Activated B cell treated with CpG ODN at 0.5 μM for 24 hours (primary cell): ENCODE measurements around the gene SYT12. TPM values are rescaled to one million over a fixed set of nuclear protein-coding genes. Genes with fewer than 3 reads are reported as not detected.

ENCODE experiments used
- ATAC-seq: fragments of 200-7000 bp; cut with Tn5 transposase; one replicate; pipeline ENCODE4 v1.10.0; 2021; ENCODE audit warnings: low read depth, mild to moderate bottlenecking, moderate library complexity
- CTCF ChIA-PET: fragments of 350-600 bp; sonication (Branson Sonifier 250); formaldehyde crosslinking; loops from one replicate; lab custom pipeline; 2021; ENCODE audit warnings: antibody characterized with exemption; lab: Charles Lee
- POLR2A ChIA-PET: fragments of 350-600 bp; sonication (Branson Sonifier 250); formaldehyde crosslinking; loops from one replicate; lab custom pipeline; 2021; ENCODE audit warnings: antibody characterized with exemption; lab: Charles Lee
- DNase-seq: peaks from one replicate; pipeline ENCODE4 v3.0.0; 2022
- H3K27ac Mint-ChIP-seq: one replicate; pipeline ENCODE4 v1.8.0; 2020; ENCODE audit warnings: mixed read lengths
- H3K27me3 Mint-ChIP-seq: one replicate; pipeline ENCODE4 v1.8.0; 2021; ENCODE audit warnings: mixed read lengths
- H3K36me3 Mint-ChIP-seq: one replicate; pipeline ENCODE4 v1.8.0; 2021; ENCODE audit warnings: low read depth, mixed read lengths
- H3K4me1 Mint-ChIP-seq: one replicate; pipeline ENCODE4 v1.8.0; 2021; ENCODE audit warnings: mixed read lengths
- H3K4me3 Mint-ChIP-seq: one replicate; pipeline ENCODE4 v1.8.0; 2020; ENCODE audit warnings: mild to moderate bottlenecking, mixed read lengths
- H3K9me3 Mint-ChIP-seq: one replicate; pipeline ENCODE4 v1.8.0; 2020; ENCODE audit warnings: mixed read lengths
- CTCF ChIP-seq: fragments of 200-600 bp; IDR thresholded peaks from one replicate; pipeline ENCODE4 v1.8.0; 2022; ENCODE audit warnings: antibody characterized with exemption, mild to moderate bottlenecking
- intact Hi-C: fragments of 100-400 bp; cut with micrococcal nuclease; formaldehyde crosslinking; loops from one replicate; pipeline ENCODE4 v1.15.1; 2024
- total RNA-seq: library from RNA; stranded (reverse); gene quantifications from 2 replicates; pipeline ENCODE4 v1.2.3, GENCODE V29; 2022

The SYT12 gene
- total RNA-seq, 1 donor from 2014 or later = not detected

- DNase-seq (no peak), ATAC-seq (no peak)
- intact Hi-C loops = no loop called here
- CTCF ChIA-PET = no interaction called here
- POLR2A ChIA-PET = no interaction called here
- Mint-ChIP-seq H3K27ac (no peak overlapping the region), H3K4me1 (peaks cover 9% of the 10 kb centered on the region), H3K9me3 (no peaks in the 10 kb centered on the region), H3K27me3 (peaks cover 2% of the 10 kb centered on the region), H3K4me3 (no peak overlapping the region), H3K36me3 (no peaks in the 10 kb centered on the region)
- no peak for TF ChIP-seq CTCF
These were observed 37.2 kb downstream of the SYT12 start for GRCh38 chr11:67060111-67060522.

- POLR2A ChIA-PET = no interaction called here
- Mint-ChIP-seq H3K4me1 (no peaks in the 10 kb centered on the region), H3K9me3 (no peaks in the 10 kb centered on the region), H3K36me3 (no peaks in the 10 kb centered on the region), H3K27me3 (peaks cover 2% of the 10 kb centered on the region), H3K4me3 (no peak overlapping the region), H3K27ac (no peak overlapping the region)
- ATAC-seq (no peak), DNase-seq (no peak)
- intact Hi-C loops = no loop called here
- CTCF ChIA-PET = no interaction called here
- TF ChIP-seq CTCF = no peak
These were observed 39.8 kb downstream of the SYT12 start for GRCh38 chr11:67062526-67063373.

- intact Hi-C loops = no loop called here
- H3K4me3 Mint-ChIP-seq = no peak overlapping the region
- no peak overlapping the region for H3K27ac Mint-ChIP-seq
- POLR2A ChIA-PET = no interaction called here
- CTCF ChIA-PET = interaction anchor here (1.2 kb wide), 1 partner anchor 16 kb away, joined by 3 read pairs; no protein-coding TSS in a partner anchor
- no peak for ATAC-seq
- TF ChIP-seq CTCF = no peak
- H3K27me3 Mint-ChIP-seq = peaks cover 8% of the 10 kb centered on the region
- H3K4me1 Mint-ChIP-seq = no peaks in the 10 kb centered on the region
- no peaks in the 10 kb centered on the region for H3K9me3 Mint-ChIP-seq
- DNase-seq = no peak
- H3K36me3 Mint-ChIP-seq = no peaks in the 10 kb centered on the region
These were observed 43.4 kb downstream of the SYT12 start for GRCh38 chr11:67066333-67066709.

GRCh38 chr11:67071420-67072284, 48.7 kb downstream of the SYT12 start:
- CTCF ChIA-PET = interaction anchor here (0.8 kb wide), 1 partner anchor 94 kb away, joined by 3 read pairs; no protein-coding TSS in a partner anchor
- POLR2A ChIA-PET = interaction anchor here (2.0 kb wide), 1 partner anchor 26 kb away, joined by 4 read pairs; no protein-coding TSS in a partner anchor
- ATAC-seq (peak; percentile 91), DNase-seq (peak; percentile 55)
- H3K4me3 Mint-ChIP-seq = peak overlapping the region; percentile 32
- peaks cover 13% of the 10 kb centered on the region for H3K27me3 Mint-ChIP-seq
- H3K4me1 Mint-ChIP-seq = peaks cover 3% of the 10 kb centered on the region
- H3K27ac Mint-ChIP-seq = no peak overlapping the region
- no peaks in the 10 kb centered on the region for H3K36me3 Mint-ChIP-seq
- no peaks in the 10 kb centered on the region for H3K9me3 Mint-ChIP-seq
- TF ChIP-seq CTCF = no peak
- intact Hi-C loops = loop anchor here (2.0 kb wide), 1 partner anchor 15 kb away; the partner anchor contains the start of gene RHOD
